AG04450 (cell line): ENCODE data around the gene FAS. TPM values are rescaled to one million over a fixed set of nuclear protein-coding genes. Genes with fewer than 3 reads are reported as not detected.

Experiments used
- CTCF ChIA-PET: fragments of 300-600, 350-600 bp; formaldehyde crosslinking; extraction: SDS; loops from one replicate; lab custom pipeline; 2022; ENCODE audit warnings: antibody characterized with exemption, inconsistent platforms; lab: Charles Lee
- POLR2A ChIA-PET: fragments of 350-600 bp; formaldehyde crosslinking; extraction: SDS; loops from one replicate; lab custom pipeline; 2021; ENCODE audit warnings: antibody characterized with exemption, inconsistent platforms; lab: Yijun Ruan, JAX
- DNase-seq: peaks from one replicate; pipeline ENCODE4 v3.0.0-alpha.2; 2011; ENCODE audit warnings: low read depth, low spot score
- H3K27ac ChIP-seq: one replicate; pipeline ENCODE4 v1.5.1; 2012; ENCODE audit warnings: low read depth, low read length, control low read depth
- H3K27me3 ChIP-seq: one replicate; pipeline ENCODE4 v1.6.0; 2012; ENCODE audit warnings: low read length; ENCODE audit not compliant: control insufficient read depth, insufficient read depth
- H3K4me3 ChIP-seq: 2 replicates; pipeline ENCODE4 v1.5.1; 2011; ENCODE audit warnings: mild to moderate bottlenecking, low read depth, low read length, control low read depth
- H3K9me3 ChIP-seq: 2 replicates; pipeline ENCODE4 v1.5.1; 2012; ENCODE audit warnings: low read length; ENCODE audit not compliant: control insufficient read depth, insufficient read depth
- polyA plus RNA-seq: library from polyadenylated mRNA; depleted of rRNA; stranded (reverse); fragments of >200 nt; gene quantifications from 2 replicates; pipeline ENCODE4 v1.2.3, GENCODE V29; 2011
- TF ChIP-seq, protein P1 (sequence below): IDR thresholded peaks from 2 replicates; pipeline ENCODE4 v1.5.1; 2011; ENCODE audit warnings: low read depth, low read length, control low read depth, inconsistent platforms

Gene FAS
- polyA plus RNA-seq, 1 experiment, result 78.4 TPM

DNA sequence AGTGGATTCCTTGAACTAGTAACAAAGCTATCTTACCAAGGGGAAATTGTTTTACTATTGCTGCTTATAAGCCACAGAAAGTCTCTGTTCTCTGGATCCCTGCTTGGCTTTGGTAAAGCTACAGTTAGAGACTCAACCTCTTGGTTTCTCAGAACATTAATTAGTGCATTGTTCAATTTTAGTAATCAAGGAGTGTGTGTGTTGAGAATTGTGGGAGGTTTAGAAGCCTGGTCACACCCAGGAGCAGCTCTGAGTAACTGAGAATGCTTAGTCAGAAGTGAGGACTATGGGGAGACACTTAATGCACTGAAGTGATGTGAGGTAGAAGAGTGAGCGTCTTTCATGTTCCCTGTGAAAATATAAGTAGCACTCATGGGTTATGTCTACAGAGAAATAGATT lies 29.8 kb upstream of the FAS start:
- Histone ChIP-seq H3K27me3 (no peaks in the 10 kb centered on the region), H3K9me3 (no peaks in the 10 kb centered on the region), H3K27ac (no peak overlapping the region), H3K4me3 (no peak overlapping the region)
- ChIA-PET CTCF (interaction anchor here (1.8 kb wide), 1 partner anchor 26 kb away, joined by 8 read pairs; no protein-coding TSS in a partner anchor), POLR2A (no interaction called here)
- DNase-seq, result no peak
- TF ChIP-seq, protein P1, sequence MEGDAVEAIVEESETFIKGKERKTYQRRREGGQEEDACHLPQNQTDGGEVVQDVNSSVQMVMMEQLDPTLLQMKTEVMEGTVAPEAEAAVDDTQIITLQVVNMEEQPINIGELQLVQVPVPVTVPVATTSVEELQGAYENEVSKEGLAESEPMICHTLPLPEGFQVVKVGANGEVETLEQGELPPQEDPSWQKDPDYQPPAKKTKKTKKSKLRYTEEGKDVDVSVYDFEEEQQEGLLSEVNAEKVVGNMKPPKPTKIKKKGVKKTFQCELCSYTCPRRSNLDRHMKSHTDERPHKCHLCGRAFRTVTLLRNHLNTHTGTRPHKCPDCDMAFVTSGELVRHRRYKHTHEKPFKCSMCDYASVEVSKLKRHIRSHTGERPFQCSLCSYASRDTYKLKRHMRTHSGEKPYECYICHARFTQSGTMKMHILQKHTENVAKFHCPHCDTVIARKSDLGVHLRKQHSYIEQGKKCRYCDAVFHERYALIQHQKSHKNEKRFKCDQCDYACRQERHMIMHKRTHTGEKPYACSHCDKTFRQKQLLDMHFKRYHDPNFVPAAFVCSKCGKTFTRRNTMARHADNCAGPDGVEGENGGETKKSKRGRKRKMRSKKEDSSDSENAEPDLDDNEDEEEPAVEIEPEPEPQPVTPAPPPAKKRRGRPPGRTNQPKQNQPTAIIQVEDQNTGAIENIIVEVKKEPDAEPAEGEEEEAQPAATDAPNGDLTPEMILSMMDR, result no peak

DNA sequence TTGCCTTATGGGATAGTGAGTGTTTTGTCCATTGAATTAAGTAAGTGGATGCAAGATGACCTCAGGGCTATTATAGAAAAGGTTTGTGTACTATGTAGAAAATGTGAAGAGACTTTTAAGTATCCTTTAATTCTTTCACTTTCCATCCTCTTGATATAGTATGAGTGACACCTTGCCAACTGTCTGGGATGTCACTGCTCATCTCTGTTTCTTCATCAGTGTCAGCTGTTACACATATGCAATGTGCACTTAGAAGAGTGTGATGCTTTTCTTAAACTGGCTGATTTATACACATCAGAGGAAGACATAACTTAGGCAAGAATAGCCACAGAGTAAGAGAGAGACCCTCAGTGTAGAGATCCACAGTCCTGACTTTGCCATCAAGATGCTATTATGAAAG lies 29.3 kb upstream of the FAS start:
- no peak overlapping the region for H3K27ac ChIP-seq
- POLR2A ChIA-PET, result no interaction called here
- no peak for DNase-seq
- no peak overlapping the region for H3K4me3 ChIP-seq
- CTCF ChIA-PET, result interaction anchor here (1.8 kb wide), 1 partner anchor 26 kb away, joined by 8 read pairs; no protein-coding TSS in a partner anchor
- H3K27me3 ChIP-seq, result no peaks in the 10 kb centered on the region
- TF ChIP-seq, protein P1, result no peak
- H3K9me3 ChIP-seq, result no peaks in the 10 kb centered on the region

DNA sequence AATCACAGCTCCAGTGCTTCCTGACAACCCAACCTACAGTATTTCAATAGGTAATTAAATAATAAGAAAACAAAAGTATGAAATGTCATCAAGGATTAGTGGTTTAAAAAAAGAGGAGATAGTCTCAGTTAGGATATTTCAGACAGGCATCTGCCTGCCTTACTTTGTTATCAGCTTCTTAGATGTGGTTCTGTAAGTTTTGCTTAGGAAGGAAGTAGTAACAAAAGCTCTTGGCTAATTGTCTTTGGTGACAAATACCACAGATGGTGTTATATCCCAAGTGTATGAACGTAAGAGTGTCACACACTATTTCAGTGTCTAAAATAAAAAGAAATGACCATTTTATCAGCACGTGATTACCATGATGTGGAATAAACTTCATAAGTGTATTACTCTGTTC lies 28.3 kb upstream of the FAS start:
- no peaks in the 10 kb centered on the region for H3K9me3 ChIP-seq
- H3K4me3 ChIP-seq, result no peak overlapping the region
- CTCF ChIA-PET, result interaction anchor here (1.5 kb wide), 1 partner anchor 25 kb away, joined by 5 read pairs; no protein-coding TSS in a partner anchor

DNA sequence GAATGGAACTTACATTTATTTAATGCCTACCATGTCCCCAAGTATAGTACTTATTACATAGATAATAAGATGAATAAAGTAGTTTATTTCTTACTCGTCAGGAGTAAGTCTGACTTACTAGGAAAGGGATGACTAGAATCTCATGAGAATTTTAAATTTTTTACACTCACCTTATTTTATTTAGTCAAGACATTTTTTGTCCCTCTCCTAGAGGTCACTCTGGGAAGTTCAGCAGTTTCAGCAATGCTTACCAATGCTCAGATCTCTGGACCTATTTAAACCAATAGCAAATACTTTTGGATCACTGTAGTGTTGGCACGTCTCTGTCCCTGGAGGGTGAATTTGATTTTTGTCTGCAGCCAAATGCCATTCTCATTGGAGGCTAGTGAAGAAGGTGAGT lies 27.3 kb upstream of the FAS start:
- Histone ChIP-seq H3K27ac (no peak overlapping the region), H3K27me3 (no peaks in the 10 kb centered on the region), H3K9me3 (no peaks in the 10 kb centered on the region), H3K4me3 (no peak overlapping the region)
- no peak for DNase-seq
- TF ChIP-seq, protein P1, result 0 out of 2 replicates have a peak, but pooled peaks have one; percentile 13
- CTCF ChIA-PET, result interaction anchor here (1.2 to 1.5 kb wide), 2 partner anchors 24 to 31 kb away, joined by 3 to 5 read pairs; no protein-coding TSS in a partner anchor
- POLR2A ChIA-PET, result no interaction called here

More for the DNA sequence above, 28.3 kb upstream of the FAS start:
- TF ChIP-seq, protein P1, result no peak
- H3K27ac ChIP-seq, result no peak overlapping the region
- no peaks in the 10 kb centered on the region for H3K27me3 ChIP-seq
- DNase-seq, result no peak
- POLR2A ChIA-PET, result no interaction called here

DNA sequence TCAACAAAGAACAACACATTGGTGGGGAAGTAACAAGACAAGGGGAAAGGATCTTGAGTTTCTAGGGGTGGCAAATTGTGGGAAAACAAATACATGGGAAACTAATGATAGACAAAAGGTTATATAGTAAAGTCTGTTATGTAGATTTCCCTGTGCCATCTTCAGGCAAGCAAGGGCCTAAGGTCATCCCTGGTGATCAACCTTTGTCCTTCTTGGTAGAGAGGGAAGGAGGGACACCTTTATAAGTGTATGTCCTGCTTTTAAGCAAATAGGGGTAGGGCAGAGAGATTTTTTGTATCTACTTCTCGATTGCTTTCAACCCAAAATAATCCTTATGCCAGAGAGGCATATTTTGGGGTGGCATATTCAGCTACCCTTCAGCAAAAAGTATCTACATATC lies 26.2 kb upstream of the FAS start:
- TF ChIP-seq, protein P1, result no peak
- DNase-seq, result no peak
- Histone ChIP-seq H3K9me3 (no peaks in the 10 kb centered on the region), H3K4me3 (no peak overlapping the region), H3K27me3 (no peaks in the 10 kb centered on the region), H3K27ac (no peak overlapping the region)
- ChIA-PET CTCF (interaction anchor here (1.3 to 1.6 kb wide), 3 partner anchors 23 to 32 kb away, joined by 4 to 7 read pairs (median 4); no protein-coding TSS in a partner anchor), POLR2A (interaction anchor here (0.6 kb wide), 1 partner anchor 18 kb away, joined by 3 read pairs; no protein-coding TSS in a partner anchor)
